Measurements from ENCODE around the gene BRWD1. TPM values are rescaled to one million over a fixed set of nuclear protein-coding genes. Genes with fewer than 3 reads are reported as not detected.

BRWD1 gene
- total and polyA plus RNA-seq, 2 experiments from 2014 or later, result 35.2 to 75.5 TPM

DNA sequence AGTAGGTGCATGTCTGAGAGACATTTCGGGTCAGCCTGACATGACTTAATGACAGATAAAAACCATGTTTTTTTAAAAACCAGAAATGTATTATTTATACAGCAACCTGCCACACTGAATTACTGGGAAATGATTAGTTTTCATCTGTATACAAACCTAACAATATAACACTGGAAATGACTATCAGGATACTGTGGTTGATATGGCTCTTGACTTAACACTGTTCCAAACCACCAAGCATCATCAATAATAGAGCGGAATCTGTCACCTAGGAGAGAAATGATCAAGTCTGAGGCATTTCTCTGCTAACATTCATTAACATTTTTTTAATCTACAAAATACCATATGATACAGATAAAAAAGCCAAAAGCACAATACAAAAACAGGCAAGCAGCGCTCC lies 88.5 kb downstream of the BRWD1 start:
- H3K4me3 ChIP-seq, result no peak overlapping the region
- ATAC-seq (no peak), DNase-seq (ENCODE audit: low spot score) (no peak)
- Mint-ChIP-seq H3K9me3 (no peaks in the 10 kb centered on the region), H3K4me3 (no peak overlapping the region), H3K4me1 (no peaks in the 10 kb centered on the region), H3K36me3 (ENCODE audit: low read depth) (peaks cover 43% of the 10 kb centered on the region), H3K27ac (no peak overlapping the region), H3K27me3 (ENCODE audit: insufficient read depth, low read depth, poor library complexity) (no peaks in the 10 kb centered on the region)
- H3K4me1 ChIP-seq (ENCODE audit: insufficient read depth), result no peaks in the 10 kb centered on the region
- no peak overlapping the region for H2AFZ ChIP-seq
- H3K27me3 ChIP-seq (ENCODE audit: insufficient read depth), result no peaks in the 10 kb centered on the region
- H3F3A ChIP-seq (replicated peaks; ENCODE audit: low read depth), result no peaks in the 10 kb centered on the region
- TF ChIP-seq, protein P1, sequence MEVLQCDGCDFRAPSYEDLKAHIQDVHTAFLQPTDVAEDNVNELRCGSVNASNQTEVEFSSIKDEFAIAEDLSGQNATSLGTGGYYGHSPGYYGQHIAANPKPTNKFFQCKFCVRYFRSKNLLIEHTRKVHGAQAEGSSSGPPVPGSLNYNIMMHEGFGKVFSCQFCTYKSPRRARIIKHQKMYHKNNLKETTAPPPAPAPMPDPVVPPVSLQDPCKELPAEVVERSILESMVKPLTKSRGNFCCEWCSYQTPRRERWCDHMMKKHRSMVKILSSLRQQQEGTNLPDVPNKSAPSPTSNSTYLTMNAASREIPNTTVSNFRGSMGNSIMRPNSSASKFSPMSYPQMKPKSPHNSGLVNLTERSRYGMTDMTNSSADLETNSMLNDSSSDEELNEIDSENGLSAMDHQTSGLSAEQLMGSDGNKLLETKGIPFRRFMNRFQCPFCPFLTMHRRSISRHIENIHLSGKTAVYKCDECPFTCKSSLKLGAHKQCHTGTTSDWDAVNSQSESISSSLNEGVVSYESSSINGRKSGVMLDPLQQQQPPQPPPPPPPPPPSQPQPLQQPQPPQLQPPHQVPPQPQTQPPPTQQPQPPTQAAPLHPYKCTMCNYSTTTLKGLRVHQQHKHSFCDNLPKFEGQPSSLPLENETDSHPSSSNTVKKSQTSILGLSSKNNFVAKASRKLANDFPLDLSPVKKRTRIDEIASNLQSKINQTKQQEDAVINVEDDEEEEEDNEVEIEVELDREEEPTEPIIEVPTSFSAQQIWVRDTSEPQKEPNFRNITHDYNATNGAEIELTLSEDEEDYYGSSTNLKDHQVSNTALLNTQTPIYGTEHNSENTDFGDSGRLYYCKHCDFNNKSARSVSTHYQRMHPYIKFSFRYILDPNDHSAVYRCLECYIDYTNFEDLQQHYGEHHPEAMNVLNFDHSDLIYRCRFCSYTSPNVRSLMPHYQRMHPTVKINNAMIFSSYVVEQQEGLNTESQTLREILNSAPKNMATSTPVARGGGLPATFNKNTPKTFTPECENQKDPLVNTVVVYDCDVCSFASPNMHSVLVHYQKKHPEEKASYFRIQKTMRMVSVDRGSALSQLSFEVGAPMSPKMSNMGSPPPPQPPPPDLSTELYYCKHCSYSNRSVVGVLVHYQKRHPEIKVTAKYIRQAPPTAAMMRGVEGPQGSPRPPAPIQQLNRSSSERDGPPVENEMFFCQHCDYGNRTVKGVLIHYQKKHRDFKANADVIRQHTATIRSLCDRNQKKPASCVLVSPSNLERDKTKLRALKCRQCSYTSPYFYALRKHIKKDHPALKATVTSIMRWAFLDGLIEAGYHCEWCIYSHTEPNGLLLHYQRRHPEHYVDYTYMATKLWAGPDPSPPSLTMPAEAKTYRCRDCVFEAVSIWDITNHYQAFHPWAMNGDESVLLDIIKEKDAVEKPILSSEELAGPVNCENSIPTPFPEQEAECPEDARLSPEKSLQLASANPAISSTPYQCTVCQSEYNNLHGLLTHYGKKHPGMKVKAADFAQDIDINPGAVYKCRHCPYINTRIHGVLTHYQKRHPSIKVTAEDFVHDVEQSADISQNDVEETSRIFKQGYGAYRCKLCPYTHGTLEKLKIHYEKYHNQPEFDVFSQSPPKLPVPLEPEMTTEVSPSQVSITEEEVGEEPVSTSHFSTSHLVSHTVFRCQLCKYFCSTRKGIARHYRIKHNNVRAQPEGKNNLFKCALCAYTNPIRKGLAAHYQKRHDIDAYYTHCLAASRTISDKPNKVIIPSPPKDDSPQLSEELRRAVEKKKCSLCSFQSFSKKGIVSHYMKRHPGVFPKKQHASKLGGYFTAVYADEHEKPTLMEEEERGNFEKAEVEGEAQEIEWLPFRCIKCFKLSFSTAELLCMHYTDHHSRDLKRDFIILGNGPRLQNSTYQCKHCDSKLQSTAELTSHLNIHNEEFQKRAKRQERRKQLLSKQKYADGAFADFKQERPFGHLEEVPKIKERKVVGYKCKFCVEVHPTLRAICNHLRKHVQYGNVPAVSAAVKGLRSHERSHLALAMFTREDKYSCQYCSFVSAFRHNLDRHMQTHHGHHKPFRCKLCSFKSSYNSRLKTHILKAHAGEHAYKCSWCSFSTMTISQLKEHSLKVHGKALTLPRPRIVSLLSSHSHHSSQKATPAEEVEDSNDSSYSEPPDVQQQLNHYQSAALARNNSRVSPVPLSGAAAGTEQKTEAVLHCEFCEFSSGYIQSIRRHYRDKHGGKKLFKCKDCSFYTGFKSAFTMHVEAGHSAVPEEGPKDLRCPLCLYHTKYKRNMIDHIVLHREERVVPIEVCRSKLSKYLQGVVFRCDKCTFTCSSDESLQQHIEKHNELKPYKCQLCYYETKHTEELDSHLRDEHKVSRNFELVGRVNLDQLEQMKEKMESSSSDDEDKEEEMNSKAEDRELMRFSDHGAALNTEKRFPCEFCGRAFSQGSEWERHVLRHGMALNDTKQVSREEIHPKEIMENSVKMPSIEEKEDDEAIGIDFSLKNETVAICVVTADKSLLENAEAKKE (CRISPR knock-in tag; IDR thresholded peaks at IDR 0.05), result no peak
- TF ChIP-seq, protein P2, sequence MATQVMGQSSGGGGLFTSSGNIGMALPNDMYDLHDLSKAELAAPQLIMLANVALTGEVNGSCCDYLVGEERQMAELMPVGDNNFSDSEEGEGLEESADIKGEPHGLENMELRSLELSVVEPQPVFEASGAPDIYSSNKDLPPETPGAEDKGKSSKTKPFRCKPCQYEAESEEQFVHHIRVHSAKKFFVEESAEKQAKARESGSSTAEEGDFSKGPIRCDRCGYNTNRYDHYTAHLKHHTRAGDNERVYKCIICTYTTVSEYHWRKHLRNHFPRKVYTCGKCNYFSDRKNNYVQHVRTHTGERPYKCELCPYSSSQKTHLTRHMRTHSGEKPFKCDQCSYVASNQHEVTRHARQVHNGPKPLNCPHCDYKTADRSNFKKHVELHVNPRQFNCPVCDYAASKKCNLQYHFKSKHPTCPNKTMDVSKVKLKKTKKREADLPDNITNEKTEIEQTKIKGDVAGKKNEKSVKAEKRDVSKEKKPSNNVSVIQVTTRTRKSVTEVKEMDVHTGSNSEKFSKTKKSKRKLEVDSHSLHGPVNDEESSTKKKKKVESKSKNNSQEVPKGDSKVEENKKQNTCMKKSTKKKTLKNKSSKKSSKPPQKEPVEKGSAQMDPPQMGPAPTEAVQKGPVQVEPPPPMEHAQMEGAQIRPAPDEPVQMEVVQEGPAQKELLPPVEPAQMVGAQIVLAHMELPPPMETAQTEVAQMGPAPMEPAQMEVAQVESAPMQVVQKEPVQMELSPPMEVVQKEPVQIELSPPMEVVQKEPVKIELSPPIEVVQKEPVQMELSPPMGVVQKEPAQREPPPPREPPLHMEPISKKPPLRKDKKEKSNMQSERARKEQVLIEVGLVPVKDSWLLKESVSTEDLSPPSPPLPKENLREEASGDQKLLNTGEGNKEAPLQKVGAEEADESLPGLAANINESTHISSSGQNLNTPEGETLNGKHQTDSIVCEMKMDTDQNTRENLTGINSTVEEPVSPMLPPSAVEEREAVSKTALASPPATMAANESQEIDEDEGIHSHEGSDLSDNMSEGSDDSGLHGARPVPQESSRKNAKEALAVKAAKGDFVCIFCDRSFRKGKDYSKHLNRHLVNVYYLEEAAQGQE (IDR thresholded peaks at IDR 0.05; ENCODE audit: unreplicated experiment), result no peak
- TF ChIP-seq, protein P3, sequence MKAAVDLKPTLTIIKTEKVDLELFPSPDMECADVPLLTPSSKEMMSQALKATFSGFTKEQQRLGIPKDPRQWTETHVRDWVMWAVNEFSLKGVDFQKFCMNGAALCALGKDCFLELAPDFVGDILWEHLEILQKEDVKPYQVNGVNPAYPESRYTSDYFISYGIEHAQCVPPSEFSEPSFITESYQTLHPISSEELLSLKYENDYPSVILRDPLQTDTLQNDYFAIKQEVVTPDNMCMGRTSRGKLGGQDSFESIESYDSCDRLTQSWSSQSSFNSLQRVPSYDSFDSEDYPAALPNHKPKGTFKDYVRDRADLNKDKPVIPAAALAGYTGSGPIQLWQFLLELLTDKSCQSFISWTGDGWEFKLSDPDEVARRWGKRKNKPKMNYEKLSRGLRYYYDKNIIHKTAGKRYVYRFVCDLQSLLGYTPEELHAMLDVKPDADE (IDR thresholded peaks at IDR 0.05), result no peak
- TF ChIP-seq EZH2 (IDR thresholded peaks at IDR 0.05; ENCODE audit: low read depth, unreplicated experiment) (no peak), EZH2phosphoT487 (IDR thresholded peaks at IDR 0.05; ENCODE audit: unreplicated experiment) (no peak), ZNF114 (CRISPR knock-in tag; IDR thresholded peaks at IDR 0.05) (no peak), JUNB (IDR thresholded peaks at IDR 0.05; ENCODE audit: unreplicated experiment) (no peak), STAT1 (IDR thresholded peaks at IDR 0.05; ENCODE audit: unreplicated experiment) (no peak), CREB1 (CRISPR knock-in tag; IDR thresholded peaks at IDR 0.05; ENCODE audit: low read depth) (no peak)
- no peaks in the 10 kb centered on the region for H3K79me2 ChIP-seq (replicated peaks; ENCODE audit: insufficient read depth)
- peaks cover 14% of the 10 kb centered on the region; the same call in 1 of the 2 replicates for H3K36me3 ChIP-seq (ENCODE audit: insufficient read depth)
- H4K20me1 ChIP-seq (replicated peaks; ENCODE audit: insufficient read depth), result no peaks in the 10 kb centered on the region; the same call in 1 of the 2 replicates
- H3K9me2 ChIP-seq (ENCODE audit: insufficient read depth), result no peaks in the 10 kb centered on the region
- no peak overlapping the region for H3K27ac ChIP-seq (ENCODE audit: low read depth)
- H3K4me2 ChIP-seq, result no peak overlapping the region

Measured in GM23338 (cell line).